ENCODE data around the gene WDR87. TPM values are rescaled to one million over a fixed set of nuclear protein-coding genes. Genes with fewer than 3 reads are reported as not detected.

The WDR87 gene
- total and polyA plus RNA-seq, 9 of the 15 experiments (the other 6 are each of a cell fraction or from before 2014, with no cell fraction given), result not detected

DNA sequence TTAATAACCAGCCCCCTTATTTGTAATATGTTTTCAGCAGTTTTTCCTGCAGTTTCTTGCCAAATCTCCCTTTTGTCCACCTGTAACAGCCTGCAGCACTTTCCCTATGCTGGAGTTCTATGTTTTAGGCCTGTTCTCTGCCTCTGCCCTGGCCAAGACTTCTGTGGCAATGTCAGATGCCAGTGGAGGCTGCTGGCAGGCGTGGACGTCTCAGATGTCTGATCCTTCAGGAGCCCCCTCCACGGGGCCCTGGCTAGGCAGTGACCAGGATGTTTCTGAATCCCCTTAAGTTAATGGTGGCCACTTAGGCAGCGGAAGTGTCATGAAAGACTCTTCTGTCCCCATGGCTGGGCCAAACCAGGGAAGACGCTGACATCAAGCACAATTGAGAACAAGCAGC, 41.4 kb upstream of the WDR87 start:
- H3K27ac ChIP-seq (ENCODE audit: extremely low read depth, low read depth, low read length), result no peak overlapping the region
- ChIA-PET CTCF (ENCODE audit: low intra/inter-chr PET ratio) (no interaction called here), POLR2A (no interaction called here)
- H3K9me1 ChIP-seq (ENCODE audit: control insufficient read depth, insufficient read depth, low read length), result no peaks in the 10 kb centered on the region
- DNase-seq (ENCODE audit: extremely low read depth in 1 of 4, low spot score in 3 of 4) (no peak), ATAC-seq (no peak), FAIRE-seq (no peak)
- no peaks in the 10 kb centered on the region for H3K36me3 ChIP-seq (ENCODE audit: control insufficient read depth, insufficient read depth, low read length)
- H3K79me2 ChIP-seq (ENCODE audit: control insufficient read depth, insufficient read depth, low read length), result no peaks in the 10 kb centered on the region
- in situ Hi-C loops (cut with MboI), result no loop called here
- WGBS (ENCODE audit: insufficient coverage, low coverage, missing lambda C conversion rate), result 25% methylated on average over 5 of the region's 5 CpGs
- H3K27me3 ChIP-seq (ENCODE audit: control insufficient read depth in 2 of 2, insufficient read depth in 2 of 2, low read length in 2 of 2), result peaks cover 0 to 5% of the 10 kb centered on the region in 2 experiments; a peak in 2 of 5 replicates
- no peaks in the 10 kb centered on the region for H3K9me3 ChIP-seq (replicated peaks; ENCODE audit: control insufficient read depth, insufficient read depth, low read depth, low read length)
- H4K20me1 ChIP-seq (replicated peaks; ENCODE audit: control insufficient read depth, insufficient read depth, low read length), result no peaks in the 10 kb centered on the region; the same call in 1 of the 2 replicates
- BruUV-seq (replicated peaks), result no TSS peak
- H3K4me2 ChIP-seq (ENCODE audit: insufficient read depth, low read length), result no peak overlapping the region
- intact Hi-C loops (cut with micrococcal nuclease), result no loop called here
- no peak overlapping the region for H3K9ac ChIP-seq (ENCODE audit: insufficient read depth in 1 of 2, low read depth in 2 of 2, low read length in 2 of 2)
- no peak overlapping the region for H3K4me3 ChIP-seq
- H2AFZ ChIP-seq (ENCODE audit: low read depth, low read length), result no peak overlapping the region
- peaks cover 10 to 11% of the 10 kb centered on the region in 2 experiments; a peak in 3 of 5 replicates for H3K4me1 ChIP-seq (replicated peaks in 1 of 2; ENCODE audit: control insufficient read depth in 2 of 2, insufficient read depth in 2 of 2, low read length in 2 of 2)
- TF ChIP-seq HES1 (IDR thresholded peaks at IDR 0.05; ENCODE audit: low read depth), result no peak
- TF ChIP-seq, protein P1, sequence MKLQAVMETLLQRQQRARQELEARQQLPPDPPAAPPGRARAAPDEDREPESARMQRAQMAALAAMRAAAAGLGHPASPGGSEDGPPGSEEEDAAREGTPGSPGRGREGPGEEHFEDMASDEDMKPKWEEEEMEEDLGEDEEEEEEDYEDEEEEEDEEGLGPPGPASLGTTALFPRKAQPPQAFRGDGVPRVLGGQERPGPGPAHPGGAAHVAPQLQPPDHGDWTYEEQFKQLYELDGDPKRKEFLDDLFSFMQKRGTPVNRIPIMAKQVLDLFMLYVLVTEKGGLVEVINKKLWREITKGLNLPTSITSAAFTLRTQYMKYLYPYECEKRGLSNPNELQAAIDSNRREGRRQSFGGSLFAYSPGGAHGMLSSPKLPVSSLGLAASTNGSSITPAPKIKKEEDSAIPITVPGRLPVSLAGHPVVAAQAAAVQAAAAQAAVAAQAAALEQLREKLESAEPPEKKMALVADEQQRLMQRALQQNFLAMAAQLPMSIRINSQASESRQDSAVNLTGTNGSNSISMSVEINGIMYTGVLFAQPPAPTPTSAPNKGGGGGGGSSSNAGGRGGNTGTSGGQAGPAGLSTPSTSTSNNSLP (IDR thresholded peaks at IDR 0.05; ENCODE audit: borderline replicate concordance, low read depth, low read length), result no peak
- no peak for TF ChIP-seq LEF1 (IDR thresholded peaks at IDR 0.05)
- TF ChIP-seq HDAC1 (IDR thresholded peaks at IDR 0.05), result no peak
- no peak for TF ChIP-seq RFX1 (IDR thresholded peaks at IDR 0.05)
- TF ChIP-seq ATF6 (CRISPR knock-in tag; IDR thresholded peaks at IDR 0.05), result no peak
- TF ChIP-seq ZZZ3 (IDR thresholded peaks at IDR 0.05), result no peak
- TF ChIP-seq, protein P2, sequence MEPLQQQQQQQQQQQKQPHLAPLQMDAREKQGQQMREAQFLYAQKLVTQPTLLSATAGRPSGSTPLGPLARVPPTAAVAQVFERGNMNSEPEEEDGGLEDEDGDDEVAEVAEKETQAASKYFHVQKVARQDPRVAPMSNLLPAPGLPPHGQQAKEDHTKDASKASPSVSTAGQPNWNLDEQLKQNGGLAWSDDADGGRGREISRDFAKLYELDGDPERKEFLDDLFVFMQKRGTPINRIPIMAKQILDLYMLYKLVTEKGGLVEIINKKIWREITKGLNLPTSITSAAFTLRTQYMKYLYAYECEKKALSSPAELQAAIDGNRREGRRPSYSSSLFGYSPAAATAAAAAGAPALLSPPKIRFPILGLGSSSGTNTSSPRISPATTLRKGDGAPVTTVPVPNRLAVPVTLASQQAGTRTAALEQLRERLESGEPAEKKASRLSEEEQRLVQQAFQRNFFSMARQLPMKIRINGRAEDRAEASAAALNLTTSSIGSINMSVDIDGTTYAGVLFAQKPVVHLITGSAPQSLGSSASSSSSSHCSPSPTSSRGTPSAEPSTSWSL (CRISPR knock-in tag; IDR thresholded peaks at IDR 0.05; ENCODE audit: borderline replicate concordance), result no peak
- TF ChIP-seq JUND (IDR thresholded peaks at IDR 0.05; ENCODE audit: borderline replicate concordance, low read depth, low read length), result no peak
- TF ChIP-seq JUND (tag; IDR thresholded peaks at IDR 0.05; ENCODE audit: borderline replicate concordance, low read depth, low read length), result no peak
- TF ChIP-seq TCFL5 (CRISPR knock-in tag; conservative IDR thresholded peaks at IDR 0.05), result no peak
- TF ChIP-seq, protein P3, sequence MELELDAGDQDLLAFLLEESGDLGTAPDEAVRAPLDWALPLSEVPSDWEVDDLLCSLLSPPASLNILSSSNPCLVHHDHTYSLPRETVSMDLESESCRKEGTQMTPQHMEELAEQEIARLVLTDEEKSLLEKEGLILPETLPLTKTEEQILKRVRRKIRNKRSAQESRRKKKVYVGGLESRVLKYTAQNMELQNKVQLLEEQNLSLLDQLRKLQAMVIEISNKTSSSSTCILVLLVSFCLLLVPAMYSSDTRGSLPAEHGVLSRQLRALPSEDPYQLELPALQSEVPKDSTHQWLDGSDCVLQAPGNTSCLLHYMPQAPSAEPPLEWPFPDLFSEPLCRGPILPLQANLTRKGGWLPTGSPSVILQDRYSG (tag; conservative IDR thresholded peaks at IDR 0.05; ENCODE audit: low read depth), result no peak
- no peak for TF ChIP-seq ATF1 (CRISPR knock-in tag; IDR thresholded peaks at IDR 0.05)
- TF ChIP-seq ATF1 (tag; IDR thresholded peaks at IDR 0.05), result no peak
- TF ChIP-seq TCF7L2 (IDR thresholded peaks at IDR 0.05; ENCODE audit: low read depth, low read length), result no peak
- no peak for TF ChIP-seq ZNF311 (CRISPR knock-in tag; IDR thresholded peaks at IDR 0.05)

Measured in K562 (cell line).